Measurements from ENCODE around the gene SSTR5.

Gene SSTR5

DNA sequence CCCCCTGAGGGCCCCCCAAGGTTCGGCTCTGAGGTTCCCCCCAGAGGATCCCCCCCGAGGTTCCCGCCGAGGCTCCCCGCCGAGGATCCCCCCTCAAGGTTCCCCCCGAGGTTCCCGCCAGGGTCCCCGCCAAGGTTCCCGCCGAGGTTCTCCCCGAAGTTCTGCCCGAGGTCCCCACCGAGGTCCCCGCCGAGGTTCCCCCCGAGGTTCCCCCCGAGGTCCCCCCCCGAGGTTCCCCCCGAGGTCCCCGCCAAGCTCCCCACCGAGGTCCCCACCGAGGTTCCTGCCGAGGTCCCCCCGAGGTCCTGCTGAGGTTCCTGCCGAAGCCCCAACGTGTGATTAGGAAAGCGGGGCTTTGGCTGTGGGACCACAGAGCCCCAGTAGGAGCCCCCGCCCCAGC is 32.2 kb upstream of the SSTR5 start:
- DNase-seq: no peak

DNA sequence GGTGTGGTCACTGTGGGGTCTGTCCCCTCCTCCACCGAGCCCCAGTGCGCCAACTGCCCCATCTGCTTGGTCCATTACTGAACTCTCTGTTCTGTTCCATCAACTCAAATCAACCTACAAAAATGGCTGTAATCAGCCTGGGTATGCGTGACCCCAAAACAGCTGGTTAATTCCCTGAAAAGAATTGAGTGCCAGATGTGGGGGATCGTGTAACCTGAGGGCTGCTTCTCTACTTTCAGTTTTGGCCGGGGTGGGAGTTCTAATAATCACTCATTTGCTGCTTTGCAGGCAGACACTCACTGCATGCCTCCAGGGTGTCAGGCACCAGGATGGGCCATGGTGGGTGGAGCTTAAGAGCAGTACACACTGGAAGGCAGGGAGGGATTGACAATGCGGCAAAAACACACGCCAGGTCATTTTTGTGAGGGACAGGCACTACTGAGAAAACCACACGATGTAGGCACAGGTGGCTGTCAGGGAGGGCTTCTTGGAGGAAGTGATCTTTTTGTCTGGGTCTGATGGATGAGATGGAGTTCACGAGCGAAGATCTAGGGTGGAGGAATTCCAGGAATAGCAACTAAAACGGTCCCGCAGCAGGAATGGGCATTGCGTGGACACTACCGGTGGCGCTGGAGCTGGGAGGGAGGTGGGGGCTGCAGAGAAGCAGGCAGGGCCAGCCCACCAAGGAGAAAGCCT is 30.4 kb upstream of the SSTR5 start:
- no peak for DNase-seq

- DNase-seq: no peak
Measured at GRCh38 chr16:1042866-1043265, 29.7 kb upstream of the SSTR5 start.

DNA sequence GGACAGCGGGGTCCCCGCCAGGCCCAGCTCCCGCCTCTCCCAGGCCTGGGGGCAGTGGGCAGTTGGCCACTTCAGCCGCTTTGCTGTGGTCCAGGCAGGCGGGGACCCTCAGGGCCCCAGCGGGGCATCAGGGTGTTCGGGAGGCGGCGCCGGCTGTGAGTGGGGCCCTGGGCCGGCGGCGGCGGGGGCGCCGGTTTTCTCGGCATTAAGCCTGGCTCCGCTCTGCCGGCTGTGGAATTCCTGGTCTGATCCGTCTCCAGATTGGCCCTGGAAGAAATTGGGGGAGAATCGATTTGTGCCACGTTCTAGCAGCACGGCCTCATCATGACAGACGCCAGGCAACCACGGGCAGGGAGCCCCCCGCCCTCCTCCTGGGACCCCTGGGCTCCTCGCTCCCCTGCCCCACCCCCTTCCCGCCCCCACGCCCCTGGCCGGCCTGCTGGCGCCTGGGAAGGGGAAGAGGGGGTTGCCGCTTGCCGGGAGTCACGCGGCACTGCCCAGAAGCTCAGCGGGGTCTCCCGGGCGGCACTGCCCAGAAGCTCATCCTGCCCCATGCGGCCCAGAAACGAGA is 28.6 kb upstream of the SSTR5 start:
- no peak for DNase-seq

DNA sequence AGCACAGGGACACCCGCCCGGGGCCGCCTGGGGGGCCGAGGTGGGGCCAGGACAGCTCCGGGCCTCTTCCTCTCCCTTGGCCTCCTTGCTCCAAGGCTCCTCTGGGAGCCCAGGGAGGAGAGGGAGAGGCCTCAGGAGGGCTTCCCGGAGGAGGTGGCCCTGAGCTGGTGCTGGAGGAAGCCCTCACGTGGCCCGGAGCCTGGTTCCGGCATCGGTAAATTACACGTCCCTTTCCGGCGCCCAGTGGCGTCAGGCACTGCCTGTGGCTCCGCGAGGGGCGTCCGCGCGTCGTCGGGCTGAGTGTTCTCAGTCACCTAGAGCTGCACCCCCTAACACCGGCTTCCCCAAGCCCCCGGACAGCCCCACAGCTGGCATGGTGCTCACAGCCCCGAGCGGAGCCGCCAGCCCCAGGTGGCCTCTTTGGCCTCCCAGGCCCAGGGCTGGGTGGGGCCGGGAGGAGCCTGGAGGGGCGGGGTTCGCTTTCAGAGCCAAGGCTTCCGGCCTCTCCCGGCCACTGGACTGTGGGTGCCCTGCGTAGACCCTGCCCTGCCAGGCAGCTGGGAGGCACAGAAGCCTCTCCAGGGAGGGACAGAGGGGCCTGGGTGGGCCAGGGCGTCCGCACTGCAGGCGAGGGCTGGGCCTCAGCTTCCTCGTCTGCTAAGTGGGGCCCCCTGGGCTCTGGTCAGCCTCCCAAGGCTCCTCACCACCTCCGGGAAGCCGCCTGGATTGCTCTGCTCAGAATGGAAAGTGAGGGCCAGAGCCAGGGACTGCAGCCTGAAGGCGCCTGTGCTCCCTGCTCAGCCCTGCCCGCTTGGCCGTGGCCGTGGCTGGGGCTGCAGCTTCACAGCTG is 27.9 kb upstream of the SSTR5 start:
- no peak for DNase-seq

GRCh38 chr16:1045310-1045992 is 27.1 kb upstream of the SSTR5 start:
- DNase-seq: no peak

GRCh38 chr16:1045993-1046911 is 26.3 kb upstream of the SSTR5 start:
- no peak for DNase-seq

DNA sequence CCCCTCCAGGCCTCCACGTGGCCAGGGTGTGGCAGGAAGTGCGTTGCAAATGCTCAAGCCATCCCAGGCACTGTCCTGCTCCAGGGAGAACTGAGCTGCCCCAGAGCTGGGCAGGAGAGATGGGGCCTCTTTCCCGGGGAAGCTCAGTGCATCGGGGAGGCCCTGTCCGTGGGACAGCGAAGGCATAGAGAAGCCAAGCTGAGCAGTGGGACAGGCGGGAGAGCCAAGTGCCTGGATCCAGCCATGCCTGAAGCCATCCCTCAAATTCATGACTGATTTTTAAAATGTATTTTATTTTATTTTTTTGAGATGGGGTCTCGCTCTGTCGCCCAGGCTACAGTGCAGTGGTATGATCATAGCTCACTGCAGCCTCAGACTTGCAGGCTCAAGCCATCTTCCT is 25.4 kb upstream of the SSTR5 start:
- DNase-seq: no peak

- DNase-seq: no peak
Measured at GRCh38 chr16:1047801-1048200, 24.7 kb upstream of the SSTR5 start.

DNA sequence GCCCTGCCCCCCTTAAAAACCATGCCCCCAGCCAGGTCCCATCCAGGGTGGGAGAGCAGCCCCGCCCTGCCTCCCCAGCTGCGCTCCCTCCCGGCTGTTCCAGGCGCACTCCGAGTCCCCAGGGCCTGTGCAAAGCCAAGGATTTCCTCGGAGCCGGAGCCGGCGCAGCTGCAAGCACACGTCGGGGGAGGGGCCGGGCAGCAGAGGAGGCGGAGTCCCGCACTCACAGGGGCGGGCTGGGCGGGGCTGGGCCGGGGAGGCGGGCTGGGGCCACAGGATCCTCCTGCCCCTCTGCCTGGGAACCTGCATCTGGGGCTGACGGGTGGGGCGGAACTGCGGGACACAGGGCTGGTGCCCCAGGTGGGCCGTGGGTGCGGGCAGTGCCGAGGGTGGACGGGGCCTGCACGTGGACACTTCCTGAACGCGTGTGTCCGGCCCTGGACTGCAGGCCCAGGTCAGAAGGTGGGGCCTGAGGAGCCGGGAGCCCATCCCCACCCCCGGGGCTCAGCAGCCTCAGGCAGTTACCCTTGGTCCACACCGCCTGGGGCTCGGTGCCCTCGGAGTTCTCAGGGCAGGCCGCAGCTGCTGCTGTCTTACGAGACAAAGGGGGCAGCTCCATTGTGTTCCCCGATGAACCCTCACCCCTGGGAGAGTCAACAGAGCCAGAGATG is 24.0 kb upstream of the SSTR5 start:
- DNase-seq: no peak

GRCh38 chr16:1049113-1049975 is 23.2 kb upstream of the SSTR5 start:
- DNase-seq: no peak

- no peak for DNase-seq
Measured at GRCh38 chr16:1049976-1050247, 22.6 kb upstream of the SSTR5 start.

- DNase-seq: no peak
Measured at GRCh38 chr16:1050516-1050915, 22.0 kb upstream of the SSTR5 start.

GRCh38 chr16:1050921-1051320 is 21.6 kb upstream of the SSTR5 start:
- no peak for DNase-seq

DNA sequence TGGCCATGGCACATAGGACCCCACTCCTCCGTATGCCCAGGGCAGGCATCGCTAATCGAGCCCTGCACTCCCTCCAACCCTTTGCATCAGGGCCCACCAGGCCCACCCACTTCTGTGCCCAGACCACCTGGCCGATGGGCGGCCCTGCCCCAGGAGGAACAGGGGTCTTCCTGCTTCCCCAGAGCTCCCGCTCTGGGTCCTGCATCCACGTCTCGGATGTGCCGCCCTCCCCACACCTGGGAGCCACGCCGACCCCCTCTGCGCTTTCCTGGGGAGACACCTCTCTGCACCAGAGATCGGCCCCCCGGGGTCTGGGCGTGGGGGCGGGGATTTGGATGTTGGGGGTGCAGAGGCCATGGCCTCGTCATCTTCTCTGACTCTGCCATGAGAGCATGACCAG is 21.1 kb upstream of the SSTR5 start:
- no peak for DNase-seq

DNA sequence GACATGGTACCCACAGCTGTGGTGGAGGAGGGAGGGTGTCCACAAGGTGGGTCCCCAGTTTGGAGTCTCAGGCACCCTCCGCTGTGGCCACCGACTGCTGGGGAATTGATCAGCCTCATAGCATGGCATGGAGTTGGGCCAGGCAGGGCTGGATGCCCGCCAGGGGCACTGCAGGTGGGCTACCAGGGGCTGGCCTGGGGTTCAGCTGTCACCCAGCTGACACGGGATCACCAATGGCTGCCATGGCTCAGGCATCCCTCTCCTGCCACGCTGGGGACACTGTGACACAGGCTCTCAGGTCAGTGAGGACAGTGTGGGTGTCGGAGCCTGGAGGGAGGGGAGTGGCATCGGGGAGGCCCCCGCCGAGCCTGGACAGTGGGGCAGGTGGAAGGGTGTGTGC is 19.8 kb upstream of the SSTR5 start:
- no peak for DNase-seq

DNA sequence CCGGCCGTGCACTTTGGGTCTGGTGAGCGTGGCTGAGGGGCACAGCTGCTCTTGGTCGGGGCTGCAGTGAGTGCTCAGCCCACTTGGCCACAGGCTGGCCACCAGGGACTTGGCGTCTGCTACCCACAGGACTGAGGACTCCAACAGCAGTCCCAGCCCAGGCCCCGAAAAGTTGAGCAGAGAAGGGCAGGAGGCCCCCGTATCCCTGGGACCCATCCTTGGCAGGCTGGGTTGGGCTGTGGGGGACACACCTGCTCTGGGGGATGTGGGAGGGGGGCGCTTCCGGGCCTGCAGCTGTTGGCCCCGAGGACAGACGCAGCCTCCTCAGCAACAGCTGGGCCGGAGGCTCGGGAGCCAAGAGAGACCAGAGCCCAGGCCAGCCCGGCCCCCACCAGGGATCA is 19.4 kb upstream of the SSTR5 start:
- DNase-seq: no peak

- DNase-seq: no peak
Measured at GRCh38 chr16:1053700-1054368, 18.7 kb upstream of the SSTR5 start.

- DNase-seq: no peak
Measured at GRCh38 chr16:1054660-1055556, 17.6 kb upstream of the SSTR5 start.

GRCh38 chr16:1055557-1055924 is 17.0 kb upstream of the SSTR5 start:
- no peak for DNase-seq

Data from cerebellar nuclear complex (tissue), 1 donor.